ENCODE data around the gene GSE1. TPM values are rescaled to one million over a fixed set of nuclear protein-coding genes. Genes with fewer than 3 reads are reported as not detected.

The GSE1 gene
- total and polyA plus RNA-seq, 11 donors: 18.1 to 48.4 (median 37.1) TPM

DNA sequence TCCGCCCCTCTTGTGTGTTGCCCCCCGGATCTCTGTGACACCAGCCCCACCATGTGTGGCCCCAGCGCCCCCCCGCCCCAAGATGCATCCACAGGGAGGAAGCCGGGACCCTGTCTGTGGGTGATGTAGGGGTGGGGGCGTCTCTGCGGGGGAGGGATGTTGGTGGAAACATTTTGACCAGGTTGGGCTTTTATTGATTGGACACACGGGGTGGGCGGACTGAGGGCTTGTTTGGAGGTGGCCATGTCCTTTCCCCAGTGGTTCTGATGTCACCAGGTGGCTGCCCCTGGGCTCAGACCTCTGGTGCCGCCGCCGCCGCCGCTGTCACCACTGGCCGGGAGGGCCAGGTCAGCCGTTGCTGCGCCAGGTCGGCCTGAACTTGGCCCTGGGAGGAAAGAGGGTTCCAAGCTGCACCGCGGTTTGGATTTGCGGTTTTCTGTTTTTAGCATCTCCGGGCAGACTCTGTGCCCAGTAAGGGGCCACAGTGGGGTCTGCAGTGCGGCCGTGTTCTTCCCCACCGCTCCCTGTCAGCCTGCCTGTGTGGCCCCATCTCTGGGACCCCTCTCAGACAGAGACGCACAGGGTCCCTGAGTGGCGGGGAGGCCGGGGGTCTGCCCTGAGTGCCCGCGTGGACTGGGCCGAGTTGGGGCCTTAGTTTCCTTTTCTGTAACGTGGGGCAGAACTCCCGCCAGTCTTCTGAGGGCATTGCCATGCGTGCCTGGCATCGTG is 19.8 kb downstream of the GSE1 start:
- H3K27me3 ChIP-seq: no peaks in the 10 kb centered on the region
- peaks cover 0 to 16% (median 0%) of the 10 kb centered on the region in 9 donors for H3K36me3 ChIP-seq
- H3K4me3 ChIP-seq: no peak overlapping the region
- intact Hi-C loops (cut with DNase I): no loop called here
- TF ChIP-seq POLR2A (IDR thresholded peaks at IDR 0.05): no peak
- TF ChIP-seq, protein P1, sequence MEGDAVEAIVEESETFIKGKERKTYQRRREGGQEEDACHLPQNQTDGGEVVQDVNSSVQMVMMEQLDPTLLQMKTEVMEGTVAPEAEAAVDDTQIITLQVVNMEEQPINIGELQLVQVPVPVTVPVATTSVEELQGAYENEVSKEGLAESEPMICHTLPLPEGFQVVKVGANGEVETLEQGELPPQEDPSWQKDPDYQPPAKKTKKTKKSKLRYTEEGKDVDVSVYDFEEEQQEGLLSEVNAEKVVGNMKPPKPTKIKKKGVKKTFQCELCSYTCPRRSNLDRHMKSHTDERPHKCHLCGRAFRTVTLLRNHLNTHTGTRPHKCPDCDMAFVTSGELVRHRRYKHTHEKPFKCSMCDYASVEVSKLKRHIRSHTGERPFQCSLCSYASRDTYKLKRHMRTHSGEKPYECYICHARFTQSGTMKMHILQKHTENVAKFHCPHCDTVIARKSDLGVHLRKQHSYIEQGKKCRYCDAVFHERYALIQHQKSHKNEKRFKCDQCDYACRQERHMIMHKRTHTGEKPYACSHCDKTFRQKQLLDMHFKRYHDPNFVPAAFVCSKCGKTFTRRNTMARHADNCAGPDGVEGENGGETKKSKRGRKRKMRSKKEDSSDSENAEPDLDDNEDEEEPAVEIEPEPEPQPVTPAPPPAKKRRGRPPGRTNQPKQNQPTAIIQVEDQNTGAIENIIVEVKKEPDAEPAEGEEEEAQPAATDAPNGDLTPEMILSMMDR (IDR thresholded peaks at IDR 0.05): no peak
- peaks cover 0 to 66% (median 25%) of the 10 kb centered on the region in 12 donors for H3K4me1 ChIP-seq
- H3K27ac ChIP-seq: no peak overlapping the region
- DNase-seq: no peak
- ATAC-seq: no peak
- H3K9me3 ChIP-seq: peaks cover 0 to 12% (median 1%) of the 10 kb centered on the region in 12 donors
- WGBS, 4 donors: 88 to 90% (median 90%) methylated on average over 24 to 35 of the region's 35 CpGs

DNA sequence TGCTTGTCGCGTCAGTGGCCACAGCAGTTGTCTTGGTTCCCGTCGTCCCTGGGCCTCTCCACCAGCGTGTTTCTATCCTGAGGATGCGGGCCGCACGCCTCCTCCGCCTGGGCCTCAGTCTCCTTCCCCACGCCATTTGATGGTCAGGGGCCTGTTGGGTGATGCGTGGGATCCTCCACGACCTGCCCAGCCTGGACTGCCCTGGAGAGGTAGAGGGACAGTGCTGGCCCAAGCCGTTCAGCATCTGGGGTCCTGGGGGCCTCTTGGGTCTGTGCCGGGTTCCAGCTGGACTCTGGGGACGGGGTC is 20.3 kb downstream of the GSE1 start:
- H3K4me3 ChIP-seq: no peak overlapping the region
- H3K4me1 ChIP-seq: peaks cover 0 to 66% (median 20%) of the 10 kb centered on the region in 12 donors
- H3K9me3 ChIP-seq: peaks cover 0 to 12% (median 1%) of the 10 kb centered on the region in 12 donors
- TF ChIP-seq POLR2A (IDR thresholded peaks at IDR 0.05): no peak
- TF ChIP-seq, protein P1 (IDR thresholded peaks at IDR 0.05): no peak
- no peaks in the 10 kb centered on the region for H3K27me3 ChIP-seq
- no peak for ATAC-seq
- H3K36me3 ChIP-seq: peaks cover 0 to 16% (median 0%) of the 10 kb centered on the region in 9 donors
- 92 to 96% (median 93%) methylated on average over 13 to 15 of the region's 15 CpGs for WGBS, 4 donors
- H3K27ac ChIP-seq: no peak overlapping the region
- no peak for DNase-seq
- intact Hi-C loops (cut with DNase I): no loop called here

DNA sequence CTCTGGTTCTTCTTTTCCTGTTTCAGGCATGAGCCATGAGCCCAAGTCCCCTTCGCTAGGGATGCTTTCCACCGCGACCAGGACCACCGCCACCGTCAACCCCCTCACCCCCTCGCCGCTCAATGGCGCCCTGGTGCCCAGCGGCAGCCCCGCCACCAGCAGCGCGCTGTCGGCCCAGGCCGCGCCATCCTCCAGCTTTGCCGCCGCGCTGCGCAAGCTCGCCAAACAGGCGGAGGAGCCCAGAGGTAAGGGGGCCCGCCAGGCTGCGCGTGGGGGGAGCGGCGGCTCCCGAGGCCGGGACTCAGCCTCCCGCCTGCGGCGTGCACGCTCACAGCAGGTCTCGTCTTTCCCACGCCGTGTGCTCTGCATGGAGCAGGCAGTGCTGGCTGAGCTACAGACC is 20.8 kb downstream of the GSE1 start:
- intact Hi-C loops (cut with DNase I): no loop called here
- no peak for TF ChIP-seq POLR2A (IDR thresholded peaks at IDR 0.05)
- TF ChIP-seq, protein P1 (IDR thresholded peaks at IDR 0.05): no peak
- Histone ChIP-seq H3K4me1 (peaks cover 0 to 66% (median 17%) of the 10 kb centered on the region in 12 donors), H3K27ac (no peak overlapping the region), H3K36me3 (peaks cover 0 to 16% (median 0%) of the 10 kb centered on the region in 9 donors), H3K27me3 (no peaks in the 10 kb centered on the region), H3K9me3 (peaks cover 0 to 12% (median 1%) of the 10 kb centered on the region in 12 donors), H3K4me3 (no peak overlapping the region)
- ATAC-seq (no peak), DNase-seq (no peak)
- WGBS, 4 donors: 93 to 96% (median 94%) methylated on average over 33 to 35 of the region's 35 CpGs

GRCh38 chr16:85634747-85635544 is 21.8 kb downstream of the GSE1 start:
- TF ChIP-seq POLR2A (IDR thresholded peaks at IDR 0.05): no peak
- TF ChIP-seq, protein P1 (IDR thresholded peaks at IDR 0.05): no peak
- intact Hi-C loops (cut with DNase I): no loop called here
- 86% methylated on average over 17 to 24 of the region's 24 CpGs for WGBS, 4 donors
- peaks cover 0 to 16% (median 0%) of the 10 kb centered on the region in 9 donors for H3K36me3 ChIP-seq
- H3K27ac ChIP-seq: no peak overlapping the region
- peaks cover 0 to 69% (median 19%) of the 10 kb centered on the region in 12 donors for H3K4me1 ChIP-seq
- DNase-seq: no peak
- H3K9me3 ChIP-seq: peaks cover 0 to 4% (median 0%) of the 10 kb centered on the region in 12 donors
- H3K4me3 ChIP-seq: no peak overlapping the region
- ATAC-seq: no peak
- H3K27me3 ChIP-seq: no peaks in the 10 kb centered on the region
